ENCODE measurements around the gene ZBTB11.
"Not testable (repeated sequence)": the region's sequence is repeated elsewhere in the genome, so short reads cannot be mapped to it uniquely, and the experiment has no call there.

ZBTB11 gene

DNA sequence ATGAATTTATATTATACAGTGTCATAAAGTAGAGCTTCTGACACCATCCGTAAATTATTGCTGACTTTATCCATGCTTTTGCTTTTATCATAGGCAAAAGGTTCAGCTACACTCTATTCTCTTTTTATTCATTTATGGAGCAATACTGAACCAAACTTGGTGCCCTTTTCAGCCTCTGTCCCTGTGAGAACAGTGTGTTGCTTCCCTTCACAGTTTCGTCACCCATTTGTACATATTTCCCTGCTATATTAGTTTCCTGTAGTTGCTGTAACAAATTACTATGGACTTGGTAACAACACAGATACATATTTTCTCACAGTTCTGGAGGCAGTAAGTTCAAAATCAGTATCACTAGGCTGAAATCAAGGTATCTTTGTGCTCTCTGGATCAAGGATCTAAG lies 12.4 kb upstream of the ZBTB11 start:
- DNase-seq, result no peak

DNA sequence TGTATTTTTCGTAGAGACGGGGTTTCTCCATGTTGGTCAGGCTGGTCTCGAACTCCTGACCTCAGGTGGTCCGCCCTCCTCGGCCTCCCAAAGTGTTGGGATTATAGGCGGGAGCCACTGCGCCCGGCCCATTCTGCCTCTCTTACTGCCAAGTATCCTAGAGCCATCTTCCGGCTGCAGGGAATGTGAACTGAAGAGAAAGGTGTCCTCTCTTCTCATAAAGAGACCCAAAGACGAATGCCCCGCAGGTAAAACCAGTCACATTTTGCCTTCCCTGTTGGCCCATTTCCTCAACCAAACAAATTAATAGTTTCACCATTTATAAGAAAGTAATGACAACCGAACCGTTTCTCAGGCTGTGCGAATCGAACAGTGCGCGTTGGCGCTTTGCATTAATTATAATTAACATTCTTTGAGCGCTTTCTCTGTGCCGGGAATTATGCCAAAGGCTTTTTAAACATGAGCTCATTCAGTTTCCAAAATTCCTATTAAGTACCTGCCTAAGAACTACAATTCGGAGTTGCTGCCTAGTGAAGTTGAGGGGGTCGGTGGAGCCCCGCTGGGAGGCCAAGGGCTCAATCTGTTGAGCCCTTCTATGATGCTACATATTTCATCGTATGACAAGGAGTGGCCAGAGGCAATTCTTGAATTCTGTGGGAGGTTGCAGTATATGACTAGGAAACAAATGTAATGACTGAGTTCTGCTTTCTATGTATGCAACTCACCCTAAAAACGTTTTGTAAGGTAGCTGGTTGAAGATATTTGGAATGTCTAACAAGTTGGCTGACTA lies 10.4 kb upstream of the ZBTB11 start:
- DNase-seq, result no peak

DNA sequence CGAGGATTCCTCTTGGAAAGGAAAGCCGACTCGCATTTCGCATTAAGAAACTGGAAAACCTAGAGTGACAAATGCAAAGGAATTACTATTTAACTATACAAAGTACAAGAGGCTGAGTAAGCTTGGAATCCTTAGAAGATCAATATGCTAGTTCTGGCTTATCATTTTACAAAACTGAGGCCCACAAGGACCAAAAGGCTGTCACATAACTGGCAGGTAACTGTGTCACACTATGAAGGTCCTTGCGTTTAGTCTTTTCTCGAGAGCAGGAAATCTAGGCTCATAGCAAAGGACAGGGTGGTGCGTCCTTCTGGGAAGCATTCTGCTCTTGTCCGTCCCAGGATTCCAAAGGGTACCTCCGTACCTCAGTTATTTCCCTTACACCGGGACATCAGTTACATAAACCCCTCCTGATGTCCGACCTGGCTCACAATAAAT lies 9.0 kb upstream of the ZBTB11 start:
- no peak for DNase-seq

DNA sequence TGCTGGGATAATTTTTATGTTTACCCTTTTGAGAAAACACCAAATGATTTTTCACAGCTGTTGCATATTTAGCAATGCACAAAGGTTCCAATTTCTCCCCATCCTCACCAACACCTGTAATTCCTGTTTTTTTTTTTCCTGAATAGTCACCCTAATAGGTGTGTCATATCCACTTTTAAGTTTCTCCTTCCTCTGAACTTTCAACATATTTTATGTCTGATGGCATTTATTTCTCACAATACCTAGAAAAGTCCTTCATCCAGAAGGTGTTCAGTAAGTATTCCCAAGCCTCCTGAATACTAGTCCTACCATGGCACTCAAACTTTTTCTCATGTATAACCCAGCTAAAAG lies 8.1 kb upstream of the ZBTB11 start:
- DNase-seq, result no peak

DNA sequence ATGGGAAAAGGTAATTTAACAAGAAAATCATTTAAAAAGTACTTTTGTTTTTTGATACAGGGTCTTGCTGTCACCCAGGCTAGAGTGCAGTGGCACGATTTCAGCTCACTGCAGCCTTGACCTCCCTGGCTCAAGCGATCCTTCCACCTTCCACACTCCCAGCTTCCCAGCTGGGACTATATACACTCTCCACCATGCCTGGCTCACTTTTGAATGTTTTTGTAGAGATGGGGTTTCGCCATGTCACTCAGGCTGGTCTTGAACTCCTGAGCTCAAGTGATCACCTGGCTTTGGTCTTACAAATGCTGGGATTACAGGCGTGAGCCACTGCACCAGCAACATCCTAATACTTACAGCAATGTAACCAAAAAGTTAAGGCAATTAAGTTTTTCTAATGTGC lies 3.5 kb upstream of the ZBTB11 start:
- no peak for DNase-seq

DNA sequence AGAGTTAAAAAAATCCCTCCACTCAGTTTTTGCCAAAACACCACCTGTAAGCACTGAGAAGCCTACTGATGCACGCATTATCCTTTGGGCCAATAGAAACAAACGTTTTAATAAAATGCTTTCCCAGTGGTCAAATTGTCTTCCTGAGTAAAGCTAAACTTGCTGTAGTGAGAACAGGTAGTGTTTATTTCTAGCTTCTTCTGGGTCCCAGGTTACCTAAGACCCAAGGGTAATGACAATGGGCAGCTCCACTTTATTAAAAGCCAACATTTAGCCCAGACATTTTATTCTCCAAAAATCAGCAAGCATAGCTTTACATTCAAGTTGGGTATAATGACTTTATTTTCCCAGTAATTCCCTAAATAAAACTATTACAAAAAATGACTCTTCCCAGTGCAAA lies 1.9 kb upstream of the ZBTB11 start:
- DNase-seq, result not testable (repeated sequence)

DNA sequence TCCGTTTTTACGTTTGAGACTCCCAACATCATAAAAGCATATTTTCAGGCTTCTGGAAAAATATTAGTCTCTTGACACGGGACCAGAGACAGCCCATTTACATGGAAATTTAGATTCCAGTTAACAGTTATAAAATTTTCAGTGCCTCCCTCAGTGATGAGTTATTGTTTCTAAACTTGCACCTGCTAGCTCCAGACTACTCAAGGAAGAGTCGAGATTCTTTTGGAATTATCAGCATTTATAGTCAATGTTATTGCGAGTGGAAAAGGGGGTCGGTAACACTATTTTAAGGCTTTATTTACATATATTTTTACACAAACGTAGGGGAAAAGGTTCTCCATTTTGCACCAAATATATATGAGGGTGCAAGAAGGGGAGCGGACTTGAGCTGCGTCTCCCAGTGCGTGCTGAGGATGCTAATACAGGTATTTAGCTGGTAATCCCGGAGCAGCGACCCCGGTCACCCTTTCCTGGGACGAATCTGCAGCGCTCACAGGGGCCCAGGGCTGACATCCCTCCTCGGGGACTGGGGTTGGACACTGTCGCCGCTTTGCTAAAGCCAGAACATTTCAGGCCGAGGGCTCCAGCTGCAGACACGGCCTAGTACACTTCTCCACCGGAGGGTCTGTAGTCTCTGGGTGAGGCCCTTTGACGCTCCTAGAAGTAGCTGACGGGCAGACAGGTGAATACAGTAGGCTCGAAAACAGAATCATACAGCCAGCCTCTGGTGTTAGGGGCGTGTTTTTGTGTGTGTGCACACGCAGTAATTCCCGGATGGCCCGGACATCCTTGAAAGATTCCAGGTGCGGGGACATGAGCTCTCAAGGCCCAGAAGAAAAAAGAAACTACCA lies 729 bp upstream of the ZBTB11 start:
- no peak for DNase-seq

DNA sequence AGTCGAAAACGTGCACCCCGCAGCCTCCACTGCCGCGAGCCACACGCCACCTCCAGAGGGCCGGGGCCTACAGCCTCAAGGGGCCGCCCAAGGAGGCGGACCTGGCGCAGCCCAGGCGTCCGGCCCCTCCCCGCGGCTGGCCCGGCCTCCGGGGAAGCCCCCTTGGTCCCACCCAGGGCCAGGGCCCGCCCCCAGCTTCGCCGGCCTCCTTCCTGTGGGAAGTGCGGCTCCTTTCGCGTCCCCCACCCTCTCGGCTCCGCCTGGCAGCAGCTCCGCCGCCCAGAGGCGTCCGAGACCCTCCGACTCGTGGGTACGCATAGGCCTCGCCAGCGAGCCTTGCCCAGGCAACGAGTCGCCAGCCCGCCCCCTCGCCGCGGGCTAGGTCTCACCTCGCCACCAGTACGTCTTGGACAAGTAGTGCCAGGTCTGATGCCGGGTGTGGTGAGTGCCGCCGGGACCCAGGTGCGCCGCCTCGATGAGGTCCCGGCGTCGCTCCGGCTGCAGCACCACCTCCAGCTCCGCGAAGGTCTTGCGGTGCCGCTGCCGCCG lies 642 bp downstream of the ZBTB11 start:
- no peak for DNase-seq

DNA sequence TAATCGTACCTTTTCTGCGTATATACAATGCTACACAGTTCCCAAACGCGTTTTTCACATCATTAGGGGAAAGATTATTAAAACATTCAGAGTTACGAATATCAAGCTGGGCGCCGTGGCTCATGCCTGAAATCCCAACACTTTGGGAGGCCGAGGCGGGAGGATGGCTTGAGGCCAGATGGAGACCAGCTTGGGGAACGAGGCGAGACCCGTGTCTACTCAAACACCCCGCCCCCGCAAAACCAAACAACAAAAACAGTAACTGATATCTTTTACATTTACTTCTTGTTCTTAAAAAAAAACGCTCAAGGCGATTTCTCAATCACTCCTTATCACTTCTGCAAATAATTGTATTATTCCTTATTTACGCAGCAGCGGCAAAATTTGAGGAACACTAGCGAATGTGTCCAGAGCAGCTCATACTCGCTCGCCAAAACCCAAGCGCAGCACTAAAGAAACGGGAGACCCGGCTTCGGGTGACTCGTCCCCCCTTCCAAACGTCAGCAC lies 1.2 kb downstream of the ZBTB11 start:
- DNase-seq, result no peak

DNA sequence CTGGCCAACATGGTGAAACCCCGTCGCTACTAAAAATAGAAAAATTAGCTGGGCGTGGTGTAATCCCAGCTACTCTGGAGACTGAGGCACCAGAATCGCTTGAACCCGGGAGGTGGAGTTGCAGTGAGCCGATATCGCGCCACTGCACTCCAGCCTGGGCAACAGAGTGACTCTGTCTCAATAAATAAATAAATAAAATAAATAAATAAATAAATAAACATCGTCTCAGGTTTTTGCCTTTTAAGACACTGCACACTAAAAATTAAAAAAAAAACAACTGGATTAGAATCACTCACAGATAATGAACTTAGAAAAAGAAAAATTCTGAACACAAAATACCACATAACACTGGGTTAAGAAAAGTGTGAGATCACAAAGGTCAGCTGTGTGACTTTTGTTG lies 2.4 kb downstream of the ZBTB11 start:
- no peak for DNase-seq

DNA sequence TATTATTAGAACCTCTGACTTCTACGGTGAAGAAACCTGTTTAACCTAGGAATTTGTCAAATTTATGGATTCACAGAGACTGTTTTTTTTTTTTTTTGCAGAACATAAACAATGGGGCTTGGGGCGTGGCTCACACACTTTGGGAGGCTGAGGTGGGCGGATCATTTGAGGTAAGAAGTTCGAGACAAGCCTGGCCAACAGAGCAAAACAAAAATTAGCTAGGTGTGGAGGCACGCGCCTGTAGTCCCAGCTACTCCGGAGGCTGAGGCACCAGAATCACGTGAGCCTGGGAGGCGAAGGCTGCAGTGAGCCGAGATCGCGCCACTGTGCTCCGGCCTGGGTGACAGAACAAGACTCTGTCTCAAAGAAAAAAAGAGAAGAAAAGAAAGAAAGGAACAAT lies 3.0 kb downstream of the ZBTB11 start:
- DNase-seq, result no peak

DNA sequence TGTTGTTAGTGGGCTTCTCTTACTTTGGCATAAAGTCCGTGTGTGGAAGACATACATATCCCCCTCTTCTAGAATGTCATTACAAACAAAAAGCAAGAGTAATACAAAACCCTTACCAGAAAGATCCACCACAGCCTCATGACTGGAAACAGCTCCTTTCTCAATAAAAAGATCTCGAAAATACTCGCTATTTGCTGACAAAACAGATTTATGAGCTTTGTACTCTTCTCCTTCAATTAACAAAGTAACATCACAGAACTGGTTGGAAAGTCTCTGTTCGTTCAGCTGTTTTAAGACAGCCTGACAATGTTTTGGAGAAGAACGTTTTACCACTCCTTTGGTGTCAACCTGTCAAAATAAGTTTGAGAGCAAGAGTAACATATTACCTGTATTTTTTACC lies 5.9 kb downstream of the ZBTB11 start:
- no peak for DNase-seq

DNA sequence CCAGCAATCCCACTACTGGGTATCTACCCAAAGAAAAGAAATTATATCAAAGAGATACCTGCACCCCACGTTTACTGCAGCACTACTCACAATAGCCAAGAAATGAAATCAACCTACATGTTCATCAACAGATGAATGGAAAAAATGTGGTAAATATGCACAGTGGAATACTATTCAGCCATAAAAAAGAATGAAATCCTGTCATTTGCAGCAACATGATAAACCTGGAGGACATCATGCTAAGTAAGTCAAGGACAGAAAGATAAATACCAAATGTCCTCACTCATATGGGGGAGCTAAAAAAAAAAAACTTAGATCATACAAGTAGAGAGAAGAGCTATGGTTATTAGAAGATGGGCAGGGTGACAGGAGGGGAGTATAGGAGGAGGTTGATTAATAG lies 9.1 kb downstream of the ZBTB11 start:
- no peak for DNase-seq

DNA sequence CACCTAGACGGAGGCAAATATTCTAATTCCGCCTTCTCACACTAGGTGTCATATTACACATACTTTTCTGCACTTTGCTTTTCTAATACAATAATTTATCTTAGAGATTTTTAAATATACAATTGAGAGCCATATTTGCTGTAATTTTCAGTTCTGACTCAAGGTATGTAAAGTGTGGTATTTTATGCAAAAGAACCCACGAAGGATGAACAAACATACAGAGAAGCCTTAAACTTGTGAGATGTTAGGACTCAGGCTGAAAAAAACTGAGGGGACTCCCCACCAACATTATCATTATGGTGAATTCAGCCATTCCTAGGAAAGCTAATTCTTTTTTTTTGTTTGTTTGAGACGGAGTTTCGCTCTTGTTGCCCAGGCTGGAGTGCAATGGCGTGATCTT lies 9.6 kb downstream of the ZBTB11 start:
- no peak for DNase-seq

DNA sequence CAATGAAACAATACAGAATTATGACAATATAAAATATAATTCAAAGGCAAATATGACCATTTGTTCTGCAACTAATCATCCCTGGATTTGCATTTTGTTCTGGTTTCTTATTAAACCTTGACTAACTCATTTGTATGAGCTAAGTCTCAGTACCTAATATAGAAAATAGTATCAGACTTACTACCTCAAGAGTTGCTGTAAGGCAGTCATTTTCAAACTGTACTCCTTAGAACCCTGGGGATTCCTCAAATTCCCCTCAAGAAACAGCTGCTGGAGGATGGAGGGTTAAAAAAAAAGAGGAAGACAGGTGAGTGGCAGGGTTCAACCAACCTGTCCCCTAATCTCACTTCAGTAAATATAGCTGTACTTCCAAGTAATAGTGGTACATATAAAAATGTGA lies 11.1 kb downstream of the ZBTB11 start:
- no peak for DNase-seq

DNA sequence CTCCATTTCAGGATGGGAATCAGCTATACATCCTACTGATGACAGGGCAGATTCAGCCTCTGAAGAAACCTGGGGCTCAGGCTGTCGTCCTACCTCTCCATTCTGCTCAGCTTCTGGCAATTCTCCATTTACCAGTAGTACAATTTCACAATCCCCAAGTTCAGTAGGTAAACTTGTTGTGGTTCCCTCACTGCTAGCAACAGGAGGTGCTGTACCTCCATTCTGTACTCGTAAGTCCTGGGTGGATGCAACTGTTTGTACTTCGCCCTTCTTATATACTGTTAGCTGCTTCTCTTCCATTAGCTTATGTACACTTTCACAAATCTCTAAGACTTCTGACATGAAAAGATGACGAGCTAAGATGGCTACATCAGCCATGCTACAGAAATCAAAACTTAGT lies 11.6 kb downstream of the ZBTB11 start:
- DNase-seq, result no peak

DNA sequence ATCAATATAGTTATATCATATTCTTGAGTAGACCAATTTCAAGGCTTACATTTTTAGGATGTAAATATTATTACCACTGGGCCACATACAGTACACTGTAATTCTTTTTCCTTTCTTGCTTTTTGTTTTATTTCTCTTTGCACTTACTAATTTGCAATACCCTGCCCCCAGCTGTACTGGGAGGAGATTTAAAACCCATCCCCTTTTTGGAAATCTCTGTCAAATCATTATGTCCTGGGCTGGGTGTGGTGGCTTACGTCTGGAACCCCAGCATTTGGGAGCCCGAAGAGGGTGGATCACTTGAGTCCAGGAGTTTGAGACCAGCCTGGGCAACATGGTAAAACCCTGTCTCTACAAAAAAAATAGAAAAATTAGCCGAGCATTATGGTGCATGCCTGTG lies 16.2 kb downstream of the ZBTB11 start:
- DNase-seq, result no peak

DNA sequence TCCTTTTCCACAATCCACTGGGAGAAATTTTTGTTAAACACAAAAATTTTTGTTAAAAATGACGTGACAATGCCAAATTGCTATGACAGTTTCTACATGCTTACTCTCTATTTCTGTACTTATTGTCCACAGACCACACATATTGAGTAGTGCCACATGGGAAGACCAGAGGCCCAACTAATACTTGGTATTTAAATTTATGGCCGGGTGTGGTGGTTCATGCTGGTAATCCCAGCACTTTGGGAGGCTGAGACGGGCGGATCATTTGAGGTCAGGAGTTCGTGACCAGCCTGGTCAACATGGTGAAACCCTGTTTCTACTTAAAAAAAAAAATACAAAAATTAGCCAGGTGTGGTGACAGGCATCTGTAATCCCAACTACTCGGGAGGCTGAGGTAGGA lies 20.3 kb downstream of the ZBTB11 start:
- DNase-seq, result no peak

DNA sequence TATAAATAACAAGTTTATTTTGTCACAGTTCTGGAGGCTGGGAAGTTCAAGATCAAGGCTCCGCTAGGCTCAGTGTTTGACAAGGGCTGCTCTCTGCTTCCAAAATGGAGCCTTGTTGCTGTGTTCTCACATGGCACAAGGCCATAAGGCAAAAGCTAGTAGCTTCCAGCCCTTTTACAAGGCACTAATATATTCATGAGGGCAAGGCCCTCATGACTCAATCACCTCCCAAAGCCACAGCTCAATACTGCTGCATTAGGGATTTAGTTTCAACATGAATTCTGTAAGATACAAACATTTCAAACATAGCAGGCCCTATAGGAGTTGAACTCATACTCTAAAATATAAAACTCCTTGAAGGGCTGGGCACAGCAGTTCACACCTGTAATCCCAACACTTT lies 30.2 kb downstream of the ZBTB11 start:
- DNase-seq, result no peak

DNA sequence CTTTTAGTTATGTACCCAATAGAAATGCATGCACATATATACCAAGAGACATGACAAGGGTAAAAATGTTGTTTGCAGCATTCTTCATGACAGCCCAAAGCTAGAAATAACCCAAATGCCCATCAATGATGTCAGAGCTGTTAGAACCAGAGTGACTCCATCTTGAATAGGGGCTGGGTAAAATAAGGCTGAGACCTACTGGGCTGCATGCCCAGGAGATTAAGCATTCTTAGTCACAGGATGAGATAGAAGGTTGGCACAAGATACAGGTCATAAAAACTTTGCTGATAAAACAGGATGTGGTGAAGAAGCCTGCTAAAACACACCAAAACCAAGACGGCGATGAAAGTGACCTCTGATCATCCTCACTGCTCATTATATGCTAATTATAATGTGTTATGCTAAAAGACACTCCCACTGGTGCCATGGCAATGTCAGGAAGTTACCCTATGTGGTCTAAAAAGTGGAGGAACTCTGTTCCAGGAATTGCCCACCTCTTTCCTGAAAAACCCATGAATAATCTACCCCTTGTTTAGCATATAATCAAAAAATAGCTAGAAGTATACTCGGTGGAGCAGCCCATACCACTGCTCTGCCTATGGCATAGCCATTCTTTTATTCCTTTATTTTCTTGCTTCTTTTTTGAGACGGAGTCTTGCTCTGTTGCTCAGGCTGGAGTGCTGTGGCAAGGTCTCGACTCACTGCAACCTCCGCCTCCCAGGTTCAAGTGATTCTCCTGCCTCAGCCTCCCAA lies 32.9 kb downstream of the ZBTB11 start:
- no peak for DNase-seq

DNA sequence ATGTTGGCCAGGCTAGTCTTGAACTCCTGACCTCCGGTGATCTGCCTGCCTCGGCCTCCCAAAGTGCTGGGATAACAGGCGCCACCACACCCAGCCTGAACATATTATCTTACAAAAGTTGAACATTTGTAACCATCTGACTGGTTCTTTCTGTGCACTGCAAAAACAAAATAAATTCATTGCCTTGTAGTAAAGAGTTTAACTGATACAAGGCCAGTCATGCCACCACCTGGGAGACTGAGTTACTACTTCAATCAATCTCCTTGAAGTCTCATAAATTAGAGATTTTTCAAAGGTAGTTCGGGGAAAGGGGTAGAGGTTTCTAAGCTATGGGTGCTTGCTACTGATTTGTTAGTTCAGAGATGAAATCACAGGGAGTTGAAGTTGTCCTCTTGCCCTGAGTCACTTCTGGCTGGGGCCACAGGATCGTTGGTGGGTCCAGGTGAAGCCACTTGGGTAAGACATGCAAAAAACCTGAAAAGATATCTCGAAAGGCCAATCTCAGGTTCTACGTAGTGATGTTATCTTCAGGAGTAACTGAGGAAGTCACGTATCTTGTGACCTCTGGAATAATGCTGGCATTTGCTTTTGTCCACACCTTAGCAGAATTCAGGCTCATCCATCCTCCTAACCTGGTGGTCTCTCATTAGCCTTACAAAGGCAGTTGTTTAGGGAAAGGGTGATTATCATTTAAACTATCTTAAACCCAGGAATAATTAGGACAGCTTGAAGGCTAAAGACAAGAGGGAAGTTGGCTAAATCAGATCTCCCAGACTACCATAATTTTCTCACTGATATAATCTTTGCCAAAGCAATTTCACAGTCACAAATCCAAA lies 33.7 kb downstream of the ZBTB11 start:
- no peak for DNase-seq

DNA sequence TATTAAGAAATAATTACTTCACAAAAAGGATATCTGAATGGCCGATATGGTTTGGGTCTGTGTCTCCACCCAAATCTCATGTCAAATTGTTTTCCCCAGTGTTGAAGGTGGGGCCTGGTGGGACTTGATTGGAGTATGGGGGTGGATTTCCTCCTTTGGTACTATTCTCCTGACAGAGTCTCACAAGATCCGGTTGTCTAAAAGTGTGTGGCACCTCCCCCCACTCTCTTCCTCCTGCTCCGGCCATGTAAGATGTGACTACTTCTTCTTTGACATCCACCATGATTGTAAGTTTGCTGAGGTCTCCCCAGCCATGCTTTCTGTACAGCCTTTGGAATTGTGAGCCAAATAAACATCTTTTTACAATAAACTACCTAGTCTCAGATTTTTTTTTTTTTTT lies 34.5 kb downstream of the ZBTB11 start:
- DNase-seq, result no peak

Data from NCI-H1105 (cell line).